H1 (cell line): ENCODE results near the gene RPTOR. TPM values are rescaled to one million over a fixed set of nuclear protein-coding genes. Genes with fewer than 3 reads are reported as not detected.

Source experiments
- CTCF ChIA-PET: fragments of 300-600 bp; sonication (Branson Sonifier 250); formaldehyde crosslinking; loops from one replicate; lab custom pipeline; 2021; ENCODE audit not compliant: partially characterized antibody; lab: Charles Lee
- POLR2A ChIA-PET: fragments of 300-600 bp; sonication (Branson Sonifier 250); formaldehyde crosslinking; loops from one replicate; lab custom pipeline; 2021; ENCODE audit warnings: inconsistent platforms; ENCODE audit not compliant: partially characterized antibody; lab: Charles Lee
- DNase-seq, 2 experiments: peaks; one replicate each; pipeline versions ENCODE4 v3.0.0 to v3.0.0-alpha.2; 2010 to 2022; ENCODE audit warnings: low spot score in 2 of 2, low read depth in 1 of 2, mixed read lengths in 1 of 2
- FAIRE-seq: peaks from 2 replicates; lab custom pipeline; 2011; peaks lifted over from hg19 to GRCh38; lab: Jason Lieb, UNC
- H2AFZ ChIP-seq: 2 replicates; pipeline ENCODE4 v1.8.1; 2012; ENCODE audit warnings: low read length, inconsistent platforms
- H2AK5ac ChIP-seq: 2 replicates; pipeline ENCODE4 v1.6.1; 2013; ENCODE audit warnings: low read depth, low read length
- H2BK120ac ChIP-seq: replicated peaks from 2 replicates; pipeline ENCODE3; 2013; ENCODE audit warnings: low read depth, low read length, inconsistent platforms
- H2BK12ac ChIP-seq: 2 replicates; pipeline ENCODE4 v1.6.1; 2013; ENCODE audit warnings: low read depth, low read length
- H2BK15ac ChIP-seq: 2 replicates; pipeline ENCODE4 v1.6.1; 2013; ENCODE audit warnings: low read length
- H2BK20ac ChIP-seq: 2 replicates; pipeline ENCODE4 v1.6.1; 2013; ENCODE audit warnings: low read length
- H2BK5ac ChIP-seq: 2 replicates; pipeline ENCODE4 v1.6.1; 2013; ENCODE audit warnings: low read depth, low read length
- H3K14ac ChIP-seq: 2 replicates; pipeline ENCODE4 v1.6.1; 2013; ENCODE audit warnings: inconsistent platforms; ENCODE audit not compliant: insufficient read length
- H3K18ac ChIP-seq: 2 replicates; pipeline ENCODE4 v1.6.1; 2013; ENCODE audit warnings: low read length; ENCODE audit errors: extremely low read depth
- H3K23ac ChIP-seq: 2 replicates; pipeline ENCODE4 v1.6.1; 2013; ENCODE audit warnings: inconsistent platforms; ENCODE audit not compliant: insufficient read length
- H3K23me2 ChIP-seq: 2 replicates; pipeline ENCODE4 v1.6.1; 2013; ENCODE audit warnings: low read depth, low read length
- H3K27ac ChIP-seq: 2 replicates; pipeline ENCODE4 v1.6.1; 2011; ENCODE audit warnings: low read depth, low read length, inconsistent platforms
- H3K27me3 ChIP-seq, 4 experiments: replicated peaks in 1 of 4; 1 replicate in 1 of 4; 2 replicates in 3 of 4; pipeline versions ENCODE4 v1.6.1 to v1.8.1; 2011 to 2013; ENCODE audit warnings: low read length in 3 of 4, mild to moderate bottlenecking in 3 of 4, inconsistent platforms in 2 of 4, mixed read lengths in 2 of 4, moderate library complexity in 1 of 4; ENCODE audit not compliant: control insufficient read depth in 3 of 4, insufficient read depth in 3 of 4; ENCODE audit errors: extremely low read depth in 1 of 4
- H3K36me3 ChIP-seq, 4 experiments: 2 replicates each; pipeline versions ENCODE4 v1.6.1 to v1.8.1; 2011 to 2013; ENCODE audit warnings: mild to moderate bottlenecking in 4 of 4, low read length in 3 of 4, moderate library complexity in 2 of 4, control low read depth in 1 of 4, inconsistent platforms in 1 of 4; ENCODE audit not compliant: insufficient read depth in 4 of 4, control insufficient read depth in 2 of 4
- H3K4ac ChIP-seq: replicated peaks from 2 replicates; pipeline ENCODE3; 2013; ENCODE audit warnings: low read length, low read depth, mixed read lengths, inconsistent platforms; ENCODE audit not compliant: insufficient read length
- H3K4me1 ChIP-seq, 4 experiments: replicated peaks in 1 of 4; 1 replicate in 1 of 4; 2 replicates in 3 of 4; pipeline versions ENCODE4 v1.6.1 to v1.8.1; 2011 to 2013; ENCODE audit warnings: low read length in 3 of 4, inconsistent platforms in 2 of 4, mixed read lengths in 1 of 4; ENCODE audit not compliant: insufficient read depth in 4 of 4, control insufficient read depth in 3 of 4
- H3K4me2 ChIP-seq, 2 experiments: 2 replicates each; pipeline versions ENCODE4 v1.6.1 to v1.8.1; 2011 to 2013; ENCODE audit warnings: low read depth in 2 of 2, low read length in 2 of 2, control low read depth in 1 of 2, inconsistent platforms in 1 of 2, mild to moderate bottlenecking in 1 of 2; ENCODE audit not compliant: insufficient read depth in 1 of 2
- H3K4me3 ChIP-seq, 4 experiments: fragments of 200-600, 300-600 bp in 1 of 4; sonication (generic), shearing (Covaris generic), sonication (Bioruptor Twin) in 1 of 4; 2 replicates each; pipeline versions ENCODE4 v1.5.1 to v1.8.1; 2011 to 2016; ENCODE audit warnings: low read length in 4 of 4, low read depth in 3 of 4, control low read depth in 2 of 4, inconsistent platforms in 2 of 4, mild to moderate bottlenecking in 2 of 4, mixed read lengths in 1 of 4, moderate library complexity in 1 of 4; ENCODE audit not compliant: insufficient read depth in 2 of 4; ENCODE audit errors: extremely low read depth in 1 of 4
- H3K56ac ChIP-seq: replicated peaks from 2 replicates; pipeline ENCODE3; 2013; ENCODE audit warnings: low read depth, mild to moderate bottlenecking, mixed read lengths, low read length, inconsistent platforms; ENCODE audit not compliant: insufficient read length
- H3K79me1 ChIP-seq: 2 replicates; pipeline ENCODE4 v1.6.1; 2013; ENCODE audit warnings: low read depth, low read length, control low read depth
- H3K79me2 ChIP-seq, 2 experiments: 2 replicates each; pipeline versions ENCODE4 v1.6.1 to v1.8.1; 2012 to 2013; ENCODE audit warnings: low read length in 2 of 2, mild to moderate bottlenecking in 2 of 2, inconsistent platforms in 1 of 2; ENCODE audit not compliant: insufficient read depth in 2 of 2, control insufficient read depth in 1 of 2
- H3K9ac ChIP-seq, 4 experiments: replicated peaks in 1 of 4; 1 replicate in 1 of 4; 2 replicates in 3 of 4; pipeline versions ENCODE4 v1.6.1 to v1.8.1; 2011 to 2013; ENCODE audit warnings: low read depth in 3 of 4, low read length in 3 of 4, control low read depth in 2 of 4, mild to moderate bottlenecking in 2 of 4, moderate library complexity in 2 of 4, inconsistent platforms in 1 of 4; ENCODE audit errors: extremely low read depth in 1 of 4
- H3K9me3 ChIP-seq, 2 experiments: 2 replicates each; pipeline versions ENCODE4 v1.6.1 to v1.8.1; 2012 to 2013; ENCODE audit warnings: mild to moderate bottlenecking in 2 of 2, moderate library complexity in 2 of 2, control low read depth in 1 of 2, inconsistent platforms in 1 of 2, low read depth in 1 of 2, low read length in 1 of 2, mixed read lengths in 1 of 2; ENCODE audit not compliant: insufficient read depth in 2 of 2
- H4K20me1 ChIP-seq, 2 experiments: replicated peaks in 1 of 2; 2 replicates each; pipeline versions ENCODE3 to v1.8.1; 2011 to 2013; ENCODE audit warnings: inconsistent platforms in 2 of 2, low read length in 2 of 2, mild to moderate bottlenecking in 1 of 2; ENCODE audit not compliant: insufficient read depth in 2 of 2, control insufficient read depth in 1 of 2
- H4K5ac ChIP-seq: 2 replicates; pipeline ENCODE4 v1.6.1; 2013; ENCODE audit warnings: low read length, low read depth, mixed read lengths, inconsistent platforms; ENCODE audit not compliant: insufficient read length
- H4K8ac ChIP-seq: 2 replicates; pipeline ENCODE4 v1.8.0; 2013; ENCODE audit warnings: mild to moderate bottlenecking, moderate library complexity, low read length, inconsistent platforms; ENCODE audit not compliant: insufficient read depth; ENCODE audit errors: extremely low read depth
- H4K91ac ChIP-seq: replicated peaks from 2 replicates; pipeline ENCODE3; 2013; ENCODE audit warnings: low read length, mixed read lengths, inconsistent platforms; ENCODE audit not compliant: insufficient read length
- CTBP2 ChIP-seq: IDR thresholded peaks from 2 replicates; pipeline ENCODE4 v1.7.0; 2011; ENCODE audit warnings: borderline replicate concordance, mild to moderate bottlenecking, moderate library complexity, mixed read lengths, low read length; ENCODE audit not compliant: insufficient read depth, insufficient read length
- EZH2 ChIP-seq: fragments of 200-600 bp; sonication (generic); IDR thresholded peaks from 2 replicates; pipeline ENCODE4 v1.7.1; 2012; ENCODE audit warnings: low read depth, mild to moderate bottlenecking, moderate library complexity, low read length, inconsistent platforms; ENCODE audit not compliant: severe bottlenecking
- HDAC2 ChIP-seq, 2 experiments: fragments of 300-600 bp in 1 of 2; sonication (generic) in 1 of 2; IDR thresholded peaks; 2 replicates each; pipeline ENCODE4 v1.6.1; 2011 to 2012; ENCODE audit warnings: low read depth in 2 of 2, low read length in 2 of 2, mild to moderate bottlenecking in 2 of 2, moderate library complexity in 2 of 2, borderline replicate concordance in 1 of 2, inconsistent platforms in 1 of 2
- TAF7 ChIP-seq: optimal IDR thresholded peaks from 2 replicates; pipeline ENCODE3; 2011; ENCODE audit warnings: low read depth, mild to moderate bottlenecking, inconsistent platforms, low read length, moderate library complexity, borderline replicate concordance
- TEAD4 ChIP-seq: IDR thresholded peaks from 2 replicates; pipeline ENCODE4 v1.6.1; 2012; ENCODE audit warnings: low read depth, low read length, inconsistent platforms, mixed read lengths
- YY1 ChIP-seq: IDR thresholded peaks from 2 replicates; pipeline ENCODE4 v1.6.1; 2011; ENCODE audit warnings: low read depth, mild to moderate bottlenecking, low read length
- WGBS, 2 experiments: shearing (Covaris generic) in 1 of 2; methylation state at CpG; one replicate each; pipeline versions ENCODE4 v1.1.6 to v1.1.7; 2013 to 2015; ENCODE audit warnings: low lambda C conversion rate in 2 of 2, mixed read lengths in 2 of 2, inconsistent platforms in 1 of 2, low coverage in 1 of 2, missing lambda C conversion rate in 1 of 2; ENCODE audit not compliant: insufficient replicate concordance in 2 of 2, insufficient coverage in 1 of 2, insufficient read length in 1 of 2; ENCODE audit errors: extremely low coverage in 1 of 2, missing lambda C conversion rate in 1 of 2; 5-methylcytosine and 5-hydroxymethylcytosine counted together
- polyA plus RNA-seq, 7 experiments: library from polyadenylated mRNA; depleted of rRNA in 3 of 7; stranded (reverse) in 5 of 7; unstranded in 2 of 7; fragments of >200 nt in 5 of 7; fragments of 200-250 nt in 2 of 7; gene quantifications; 1 replicate in 5 of 7; 2 replicates in 1 of 7; 4 replicates in 1 of 7; pipeline versions ENCODE4 v1.2.1 to v1.2.3, GENCODE V29; 2011 to 2013; ENCODE audit warnings: missing spikeins in 2 of 7, mixed read lengths in 2 of 7
- total RNA-seq: library from RNA; stranded (reverse); fragmentation: NEBNext Ultra II Directional; extraction: Animal tissue kit (Norgen Biotek cat#: 25700); gene quantifications from 2 replicates; pipeline ENCODE4 v1.2.1, GENCODE V29; 2021
- TF ChIP-seq, protein P1 (sequence below): IDR thresholded peaks from 2 replicates; pipeline ENCODE4 v1.6.1; 2012; ENCODE audit warnings: low read length, inconsistent platforms

RPTOR gene
- total and polyA plus RNA-seq, 2 of the 8 experiments (the other 6 are each of a cell fraction or from before 2014, with no cell fraction given) = 6.9 to 28.7 TPM

DNA sequence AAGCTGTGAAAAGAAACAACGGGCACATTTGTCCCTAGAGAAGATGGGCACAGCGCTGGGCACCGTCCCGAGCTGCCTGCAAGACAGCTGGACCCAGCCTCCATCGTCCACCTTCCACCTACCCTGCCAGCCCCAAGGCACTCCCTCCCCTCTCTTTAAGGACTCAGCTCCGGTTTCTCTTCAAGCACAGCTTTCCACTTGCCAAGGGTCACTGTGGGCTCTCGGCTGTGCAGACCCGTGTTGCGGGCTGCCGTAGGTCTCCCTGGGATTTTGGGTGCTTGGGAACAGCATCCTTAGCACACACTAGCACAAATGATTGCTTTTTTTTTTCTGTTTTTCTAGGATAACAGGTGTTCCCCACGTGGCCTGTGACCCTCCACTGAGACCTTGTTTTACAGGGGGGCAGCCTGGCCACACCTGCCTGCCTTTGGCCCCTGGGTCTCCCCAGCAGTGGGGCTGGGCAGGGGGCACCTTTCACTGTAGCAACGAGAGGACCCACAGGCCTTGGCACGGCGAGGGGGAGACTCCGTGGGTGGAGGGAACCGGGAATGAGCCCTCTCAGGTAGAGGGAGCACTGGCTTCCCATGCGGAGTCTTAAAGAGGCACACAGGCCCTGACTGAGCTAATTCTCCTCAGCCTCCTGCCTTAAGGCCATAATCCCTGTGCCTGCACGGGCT is 448.4 kb downstream of the RPTOR start:
- no peak overlapping the region; a peak in 1 of 7 replicates for H3K9ac ChIP-seq
- H3K4me3 ChIP-seq = peak overlapping the region; percentile 49 to 93 (median 70); a peak in 5 of 8 replicates
- no peak overlapping the region for H2BK5ac ChIP-seq
- H2AFZ ChIP-seq = no peak overlapping the region
- TF ChIP-seq HDAC2 (IDR thresholded peaks at IDR 0.05; ENCODE audit: borderline replicate concordance in 1 of 2, low read depth in 2 of 2, low read length in 2 of 2) = no peak
- TF ChIP-seq EZH2 = peak; percentile 13
- no peak for TF ChIP-seq CTBP2
- TF ChIP-seq TEAD4 = no peak
- TF ChIP-seq TAF7 = no peak
- TF ChIP-seq YY1 = no peak
- TF ChIP-seq, protein P1, sequence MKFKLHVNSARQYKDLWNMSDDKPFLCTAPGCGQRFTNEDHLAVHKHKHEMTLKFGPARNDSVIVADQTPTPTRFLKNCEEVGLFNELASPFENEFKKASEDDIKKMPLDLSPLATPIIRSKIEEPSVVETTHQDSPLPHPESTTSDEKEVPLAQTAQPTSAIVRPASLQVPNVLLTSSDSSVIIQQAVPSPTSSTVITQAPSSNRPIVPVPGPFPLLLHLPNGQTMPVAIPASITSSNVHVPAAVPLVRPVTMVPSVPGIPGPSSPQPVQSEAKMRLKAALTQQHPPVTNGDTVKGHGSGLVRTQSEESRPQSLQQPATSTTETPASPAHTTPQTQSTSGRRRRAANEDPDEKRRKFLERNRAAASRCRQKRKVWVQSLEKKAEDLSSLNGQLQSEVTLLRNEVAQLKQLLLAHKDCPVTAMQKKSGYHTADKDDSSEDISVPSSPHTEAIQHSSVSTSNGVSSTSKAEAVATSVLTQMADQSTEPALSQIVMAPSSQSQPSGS = no peak
- H3K4ac ChIP-seq = no peak overlapping the region
- H4K5ac ChIP-seq = no peak overlapping the region
- peak overlapping the region; percentile 77 to 81 for H3K4me2 ChIP-seq
- H3K36me3 ChIP-seq = peaks cover 0 to 4% (median 0%) of the 10 kb centered on the region in 4 experiments; a peak in 1 of 8 replicates
- no peak overlapping the region for H3K14ac ChIP-seq
- ChIA-PET CTCF (interaction anchor here (0.7 to 2.4 kb wide), 6 partner anchors 26 to 257 kb away, joined by 3 to 7 read pairs (median 3); no protein-coding TSS in a partner anchor), POLR2A (interaction anchor here (0.7 to 2.1 kb wide), 5 partner anchors 9 to 143 kb away, joined by 3 to 10 read pairs (median 3); no protein-coding TSS in a partner anchor)
- no peak overlapping the region for H2BK20ac ChIP-seq
- H2AK5ac ChIP-seq = no peak overlapping the region
- DNase-seq (no peak), FAIRE-seq (no peak)
- no peak overlapping the region for H3K23ac ChIP-seq
- no peak overlapping the region for H4K91ac ChIP-seq
- H3K79me2 ChIP-seq = no peaks in the 10 kb centered on the region; a peak in 1 of 4 replicates
- H3K56ac ChIP-seq = no peak overlapping the region
- H2BK120ac ChIP-seq = no peak overlapping the region
- 92% methylated on average over 15 of the region's 18 CpGs; no CpG with 5 or more reads in 1 of the 2 experiments for WGBS, 2 experiments
- H3K23me2 ChIP-seq = peaks cover 5% of the 10 kb centered on the region; the same call in 1 of the 2 replicates
- H4K20me1 ChIP-seq = peaks cover 0 to 12% of the 10 kb centered on the region in 2 experiments
- H4K8ac ChIP-seq = no peak overlapping the region; the same call in 1 of the 2 replicates
- no peak overlapping the region for H3K27ac ChIP-seq
- peaks cover 0 to 7% (median 3%) of the 10 kb centered on the region in 4 experiments; a peak in 3 of 7 replicates for H3K27me3 ChIP-seq
- no peak overlapping the region for H3K18ac ChIP-seq
- no peak overlapping the region for H2BK15ac ChIP-seq
- no peaks in the 10 kb centered on the region for H3K9me3 ChIP-seq
- peaks cover 0 to 5% (median 3%) of the 10 kb centered on the region in 4 experiments; a peak in 5 of 7 replicates for H3K4me1 ChIP-seq
- H2BK12ac ChIP-seq = no peak overlapping the region
- H3K79me1 ChIP-seq = peaks cover 4% of the 10 kb centered on the region; the same call in 1 of the 2 replicates
